ENCODE data around the gene SERPINF2. TPM values are rescaled to one million over a fixed set of nuclear protein-coding genes. Genes with fewer than 3 reads are reported as not detected.

SERPINF2 gene
- polyA plus RNA-seq, 1 donor from 2014 or later = not detected

DNA sequence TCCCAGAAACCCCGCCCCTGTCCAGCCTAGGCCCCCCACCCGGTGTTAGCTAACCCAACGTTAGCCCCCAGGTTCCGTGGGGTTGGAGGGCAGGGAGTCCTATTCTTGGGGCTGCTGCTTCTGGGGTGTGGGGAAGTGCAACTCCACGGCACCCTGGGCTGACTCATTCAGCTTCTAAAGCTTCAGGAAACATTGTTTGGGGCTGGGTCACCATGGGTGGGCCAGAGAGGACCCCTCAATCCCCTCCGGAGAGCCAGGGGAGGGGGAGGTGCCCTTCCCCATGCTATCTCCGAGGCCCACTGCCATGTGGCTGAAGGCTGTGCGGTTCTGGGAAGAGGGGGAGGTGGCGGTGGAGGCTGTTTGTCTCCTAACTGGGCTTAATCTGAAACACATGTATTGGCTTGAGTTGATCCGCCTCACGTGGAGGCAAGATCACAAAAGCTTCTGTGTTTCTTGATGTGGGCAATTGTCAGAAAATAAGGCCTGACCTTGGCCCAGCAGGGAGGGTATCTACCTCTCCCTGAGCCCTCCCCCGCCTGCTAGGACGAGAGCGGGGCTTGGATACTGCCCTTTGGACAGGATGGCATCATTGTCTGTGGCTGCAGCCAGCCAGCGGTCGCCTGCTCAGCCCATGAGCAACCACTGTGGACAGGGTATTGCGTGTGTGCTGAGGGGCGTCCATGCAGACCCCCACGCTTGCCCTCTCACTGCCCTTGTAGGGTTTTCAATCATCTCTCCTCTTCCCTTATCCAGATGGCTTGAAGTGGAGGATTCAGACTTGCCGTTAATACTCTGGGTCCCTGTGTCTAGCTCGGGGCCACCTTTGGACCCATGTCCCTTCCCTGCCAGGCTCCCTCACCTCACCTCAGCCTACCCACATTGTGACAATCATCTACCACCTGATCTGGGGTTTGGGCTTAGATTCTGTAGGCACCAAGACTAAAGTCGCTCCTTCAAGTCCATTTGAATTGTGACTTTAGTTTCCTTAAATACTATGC, 20.5 kb downstream of the SERPINF2 start:
- H3K9me3 ChIP-seq (ENCODE audit: low read length) = no peaks in the 10 kb centered on the region
- H3K27ac ChIP-seq (ENCODE audit: low read length) = no peak overlapping the region
- H4K20me1 ChIP-seq (ENCODE audit: insufficient read depth) = no peaks in the 10 kb centered on the region
- no peaks in the 10 kb centered on the region for H3K27me3 ChIP-seq (ENCODE audit: insufficient read depth, low read depth, low read length)
- no peak overlapping the region for H3K4me3 ChIP-seq (ENCODE audit: low read length)
- H3K4me2 ChIP-seq (ENCODE audit: low read length) = no peak overlapping the region
- H2AFZ ChIP-seq (ENCODE audit: low read depth, low read length) = no peak overlapping the region
- no peaks in the 10 kb centered on the region for H3K79me2 ChIP-seq (replicated peaks; ENCODE audit: insufficient read depth, low read length)
- no peaks in the 10 kb centered on the region for H3K36me3 ChIP-seq (ENCODE audit: insufficient read depth, low read length)
- H3F3A ChIP-seq (ENCODE audit: insufficient read depth, low read length, poor library complexity, severe bottlenecking) = no peaks in the 10 kb centered on the region
- TF ChIP-seq EP300 (conservative IDR thresholded peaks at IDR 0.05; ENCODE audit: poor library complexity, severe bottlenecking) (no peak), EZH2 (IDR thresholded peaks at IDR 0.05; ENCODE audit: borderline replicate concordance, insufficient read depth, low read length, poor library complexity, severe bottlenecking) (no peak), TAF1 (IDR thresholded peaks at IDR 0.05; ENCODE audit: low read depth) (no peak), SMC3 (conservative IDR thresholded peaks at IDR 0.05; ENCODE audit: poor library complexity) (no peak), POLR2AphosphoS5 (IDR thresholded peaks at IDR 0.05) (no peak), RAD21 (conservative IDR thresholded peaks at IDR 0.05) (no peak), MXI1 (conservative IDR thresholded peaks at IDR 0.05; ENCODE audit: poor library complexity, severe bottlenecking) (no peak)
- TF ChIP-seq, protein P1, sequence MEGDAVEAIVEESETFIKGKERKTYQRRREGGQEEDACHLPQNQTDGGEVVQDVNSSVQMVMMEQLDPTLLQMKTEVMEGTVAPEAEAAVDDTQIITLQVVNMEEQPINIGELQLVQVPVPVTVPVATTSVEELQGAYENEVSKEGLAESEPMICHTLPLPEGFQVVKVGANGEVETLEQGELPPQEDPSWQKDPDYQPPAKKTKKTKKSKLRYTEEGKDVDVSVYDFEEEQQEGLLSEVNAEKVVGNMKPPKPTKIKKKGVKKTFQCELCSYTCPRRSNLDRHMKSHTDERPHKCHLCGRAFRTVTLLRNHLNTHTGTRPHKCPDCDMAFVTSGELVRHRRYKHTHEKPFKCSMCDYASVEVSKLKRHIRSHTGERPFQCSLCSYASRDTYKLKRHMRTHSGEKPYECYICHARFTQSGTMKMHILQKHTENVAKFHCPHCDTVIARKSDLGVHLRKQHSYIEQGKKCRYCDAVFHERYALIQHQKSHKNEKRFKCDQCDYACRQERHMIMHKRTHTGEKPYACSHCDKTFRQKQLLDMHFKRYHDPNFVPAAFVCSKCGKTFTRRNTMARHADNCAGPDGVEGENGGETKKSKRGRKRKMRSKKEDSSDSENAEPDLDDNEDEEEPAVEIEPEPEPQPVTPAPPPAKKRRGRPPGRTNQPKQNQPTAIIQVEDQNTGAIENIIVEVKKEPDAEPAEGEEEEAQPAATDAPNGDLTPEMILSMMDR (IDR thresholded peaks at IDR 0.05; ENCODE audit: poor library complexity, severe bottlenecking) = no peak
- TF ChIP-seq, protein P2, sequence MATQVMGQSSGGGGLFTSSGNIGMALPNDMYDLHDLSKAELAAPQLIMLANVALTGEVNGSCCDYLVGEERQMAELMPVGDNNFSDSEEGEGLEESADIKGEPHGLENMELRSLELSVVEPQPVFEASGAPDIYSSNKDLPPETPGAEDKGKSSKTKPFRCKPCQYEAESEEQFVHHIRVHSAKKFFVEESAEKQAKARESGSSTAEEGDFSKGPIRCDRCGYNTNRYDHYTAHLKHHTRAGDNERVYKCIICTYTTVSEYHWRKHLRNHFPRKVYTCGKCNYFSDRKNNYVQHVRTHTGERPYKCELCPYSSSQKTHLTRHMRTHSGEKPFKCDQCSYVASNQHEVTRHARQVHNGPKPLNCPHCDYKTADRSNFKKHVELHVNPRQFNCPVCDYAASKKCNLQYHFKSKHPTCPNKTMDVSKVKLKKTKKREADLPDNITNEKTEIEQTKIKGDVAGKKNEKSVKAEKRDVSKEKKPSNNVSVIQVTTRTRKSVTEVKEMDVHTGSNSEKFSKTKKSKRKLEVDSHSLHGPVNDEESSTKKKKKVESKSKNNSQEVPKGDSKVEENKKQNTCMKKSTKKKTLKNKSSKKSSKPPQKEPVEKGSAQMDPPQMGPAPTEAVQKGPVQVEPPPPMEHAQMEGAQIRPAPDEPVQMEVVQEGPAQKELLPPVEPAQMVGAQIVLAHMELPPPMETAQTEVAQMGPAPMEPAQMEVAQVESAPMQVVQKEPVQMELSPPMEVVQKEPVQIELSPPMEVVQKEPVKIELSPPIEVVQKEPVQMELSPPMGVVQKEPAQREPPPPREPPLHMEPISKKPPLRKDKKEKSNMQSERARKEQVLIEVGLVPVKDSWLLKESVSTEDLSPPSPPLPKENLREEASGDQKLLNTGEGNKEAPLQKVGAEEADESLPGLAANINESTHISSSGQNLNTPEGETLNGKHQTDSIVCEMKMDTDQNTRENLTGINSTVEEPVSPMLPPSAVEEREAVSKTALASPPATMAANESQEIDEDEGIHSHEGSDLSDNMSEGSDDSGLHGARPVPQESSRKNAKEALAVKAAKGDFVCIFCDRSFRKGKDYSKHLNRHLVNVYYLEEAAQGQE (IDR thresholded peaks at IDR 0.05; ENCODE audit: borderline replicate concordance) = no peak
- H3K9me2 ChIP-seq (ENCODE audit: insufficient read depth, low read length) = no peaks in the 10 kb centered on the region
- no peak overlapping the region for H3K9ac ChIP-seq (ENCODE audit: low read length)

DNA sequence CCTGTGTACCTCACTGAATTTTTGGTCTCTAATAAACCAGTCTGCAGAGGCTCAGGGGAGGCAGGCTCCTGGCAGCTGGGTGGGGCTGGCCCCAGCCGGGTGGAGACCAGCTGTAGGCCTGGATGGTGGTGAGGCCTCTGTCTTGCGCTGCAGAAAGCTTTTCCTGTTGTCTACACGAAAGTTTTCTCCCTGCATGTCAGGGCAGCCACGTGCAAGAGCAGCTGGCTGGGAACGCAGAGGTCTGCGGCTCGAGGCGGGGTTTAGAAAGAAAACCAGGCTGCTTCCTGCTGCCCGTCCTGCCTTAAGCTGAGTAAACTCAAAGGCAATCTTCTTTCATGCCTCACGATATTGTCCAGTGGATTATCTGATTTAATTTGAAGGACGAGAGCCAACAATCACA, 21.6 kb downstream of the SERPINF2 start:
- no peaks in the 10 kb centered on the region for H3K27me3 ChIP-seq (ENCODE audit: insufficient read depth, low read depth, low read length)
- no peak overlapping the region for H3K9ac ChIP-seq (ENCODE audit: low read length)
- no peak overlapping the region for H3K4me2 ChIP-seq (ENCODE audit: low read length)
- no peaks in the 10 kb centered on the region for H3K36me3 ChIP-seq (ENCODE audit: insufficient read depth, low read length)
- TF ChIP-seq SMC3 (conservative IDR thresholded peaks at IDR 0.05; ENCODE audit: poor library complexity) (no peak), MXI1 (conservative IDR thresholded peaks at IDR 0.05; ENCODE audit: poor library complexity, severe bottlenecking) (no peak), POLR2AphosphoS5 (IDR thresholded peaks at IDR 0.05) (no peak), EZH2 (IDR thresholded peaks at IDR 0.05; ENCODE audit: borderline replicate concordance, insufficient read depth, low read length, poor library complexity, severe bottlenecking) (no peak), RAD21 (conservative IDR thresholded peaks at IDR 0.05) (no peak), TAF1 (IDR thresholded peaks at IDR 0.05; ENCODE audit: low read depth) (no peak), EP300 (conservative IDR thresholded peaks at IDR 0.05; ENCODE audit: poor library complexity, severe bottlenecking) (no peak)
- TF ChIP-seq, protein P2 (IDR thresholded peaks at IDR 0.05; ENCODE audit: borderline replicate concordance) = no peak
- TF ChIP-seq, protein P1 (IDR thresholded peaks at IDR 0.05; ENCODE audit: poor library complexity, severe bottlenecking) = no peak
- no peak overlapping the region for H3K4me3 ChIP-seq (ENCODE audit: low read length)
- no peaks in the 10 kb centered on the region for H3K9me2 ChIP-seq (ENCODE audit: insufficient read depth, low read length)
- H4K20me1 ChIP-seq (ENCODE audit: insufficient read depth) = no peaks in the 10 kb centered on the region
- no peak overlapping the region for H2AFZ ChIP-seq (ENCODE audit: low read depth, low read length)
- no peaks in the 10 kb centered on the region for H3K9me3 ChIP-seq (ENCODE audit: low read length)
- no peaks in the 10 kb centered on the region for H3F3A ChIP-seq (ENCODE audit: insufficient read depth, low read length, poor library complexity, severe bottlenecking)
- H3K27ac ChIP-seq (ENCODE audit: low read length) = no peak overlapping the region
- no peaks in the 10 kb centered on the region for H3K79me2 ChIP-seq (replicated peaks; ENCODE audit: insufficient read depth, low read length)

Measured in neural cell (in vitro differentiated cells).